ENCODE results near the gene RAB3A. TPM values are rescaled to one million over a fixed set of nuclear protein-coding genes. Genes with fewer than 3 reads are reported as not detected.

The RAB3A gene
- total and polyA plus RNA-seq, 9 of the 15 experiments (the other 6 are each of a cell fraction or from before 2014, with no cell fraction given), result 0.17 to 5.1 (median 0.90) TPM; not detected in 1

DNA sequence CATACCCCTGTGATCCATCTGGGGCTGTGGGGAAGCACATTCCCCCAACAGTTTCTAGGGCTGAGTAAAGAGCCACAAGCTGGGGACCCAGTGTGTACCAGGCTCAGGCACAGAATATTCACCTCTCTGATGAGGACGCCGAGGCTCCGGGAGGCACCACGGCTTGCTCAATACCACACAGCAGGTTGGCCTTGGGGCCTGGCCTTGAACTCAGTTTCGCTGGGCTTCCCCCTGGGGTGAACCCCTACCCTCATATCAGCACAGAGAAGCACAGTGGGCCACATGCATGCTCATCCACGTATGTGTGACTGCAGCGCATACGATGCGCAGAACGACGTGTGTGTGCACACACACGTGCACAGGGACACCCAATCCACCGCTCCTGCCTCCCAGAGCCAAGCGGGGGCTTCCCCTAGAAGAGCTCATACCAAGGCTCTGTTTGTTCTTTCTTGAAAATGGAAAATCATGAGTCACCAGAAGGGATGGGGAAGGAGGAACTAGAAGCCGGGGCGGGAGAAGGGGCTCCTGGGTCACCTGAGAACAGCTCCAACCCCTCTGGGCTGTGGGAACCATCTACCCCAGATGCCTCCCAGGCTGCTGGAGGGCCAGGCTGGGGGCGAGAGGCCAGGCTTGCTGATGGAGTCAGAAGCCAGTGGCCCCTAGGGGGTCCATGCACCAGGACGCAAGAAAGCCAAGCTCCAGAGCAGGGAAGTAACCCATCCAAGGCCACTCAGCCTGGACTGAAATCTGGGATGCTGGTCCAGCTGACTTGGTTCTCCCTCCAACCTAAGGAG lies 27.3 kb upstream of the RAB3A start (continued):
- TF ChIP-seq FOXK2 (conservative IDR thresholded peaks at IDR 0.05 in 1 of 2, IDR thresholded peaks at IDR 0.05 in 1 of 2; ENCODE audit: low read depth in 2 of 2) (no peak), POLR2AphosphoS2 (IDR thresholded peaks at IDR 0.05; ENCODE audit: low read length) (no peak), XRCC3 (IDR thresholded peaks at IDR 0.05) (no peak), SMARCB1 (IDR thresholded peaks at IDR 0.05; ENCODE audit: insufficient read length, low read depth) (no peak), DACH1 (IDR thresholded peaks at IDR 0.05; ENCODE audit: partially characterized antibody) (no peak), JUN (IDR thresholded peaks at IDR 0.05; ENCODE audit: borderline replicate concordance, low read depth, low read length) (no peak), JUN (CRISPR knock-in tag; IDR thresholded peaks at IDR 0.05; ENCODE audit: borderline replicate concordance) (0 out of 2 replicates have a peak, but pooled peaks have one; percentile 37), KAT7 (CRISPR knock-in tag; IDR thresholded peaks at IDR 0.05; ENCODE audit: borderline replicate concordance) (no peak), ZNF134 (CRISPR knock-in tag; conservative IDR thresholded peaks at IDR 0.05) (no peak), MECOM (CRISPR knock-in tag; IDR thresholded peaks at IDR 0.05) (no peak), SNRNP70 (optimal IDR thresholded peaks at IDR 0.05; ENCODE audit: low read depth, low read length) (no peak), IRF2 (CRISPR knock-in tag; IDR thresholded peaks at IDR 0.05) (no peak), GATAD2B (IDR thresholded peaks at IDR 0.05; ENCODE audit: borderline replicate concordance) (no peak), POLR2G (IDR thresholded peaks at IDR 0.05; ENCODE audit: low read depth, low read length) (no peak), CBX8 (IDR thresholded peaks at IDR 0.05; ENCODE audit: borderline replicate concordance, extremely low read depth, low read depth, low read length, poor library complexity, severe bottlenecking) (no peak), ELF4 (CRISPR knock-in tag; IDR thresholded peaks at IDR 0.05) (no peak), USF1 (CRISPR knock-in tag; IDR thresholded peaks at IDR 0.05) (peak; percentile 29; the same call in 1 of the 2 replicates), NR1H2 (CRISPR knock-in tag; IDR thresholded peaks at IDR 0.05) (no peak), ZNF589 (CRISPR knock-in tag; IDR thresholded peaks at IDR 0.05; ENCODE audit: low read depth) (no peak), BHLHE40 (IDR thresholded peaks at IDR 0.05; ENCODE audit: low read length) (peak; percentile 59; the same call in 1 of the 2 replicates)
- TF ChIP-seq, protein P1, sequence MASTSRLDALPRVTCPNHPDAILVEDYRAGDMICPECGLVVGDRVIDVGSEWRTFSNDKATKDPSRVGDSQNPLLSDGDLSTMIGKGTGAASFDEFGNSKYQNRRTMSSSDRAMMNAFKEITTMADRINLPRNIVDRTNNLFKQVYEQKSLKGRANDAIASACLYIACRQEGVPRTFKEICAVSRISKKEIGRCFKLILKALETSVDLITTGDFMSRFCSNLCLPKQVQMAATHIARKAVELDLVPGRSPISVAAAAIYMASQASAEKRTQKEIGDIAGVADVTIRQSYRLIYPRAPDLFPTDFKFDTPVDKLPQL (IDR thresholded peaks at IDR 0.05; ENCODE audit: extremely low read depth, insufficient read length), result no peak
- TF ChIP-seq, protein P2, sequence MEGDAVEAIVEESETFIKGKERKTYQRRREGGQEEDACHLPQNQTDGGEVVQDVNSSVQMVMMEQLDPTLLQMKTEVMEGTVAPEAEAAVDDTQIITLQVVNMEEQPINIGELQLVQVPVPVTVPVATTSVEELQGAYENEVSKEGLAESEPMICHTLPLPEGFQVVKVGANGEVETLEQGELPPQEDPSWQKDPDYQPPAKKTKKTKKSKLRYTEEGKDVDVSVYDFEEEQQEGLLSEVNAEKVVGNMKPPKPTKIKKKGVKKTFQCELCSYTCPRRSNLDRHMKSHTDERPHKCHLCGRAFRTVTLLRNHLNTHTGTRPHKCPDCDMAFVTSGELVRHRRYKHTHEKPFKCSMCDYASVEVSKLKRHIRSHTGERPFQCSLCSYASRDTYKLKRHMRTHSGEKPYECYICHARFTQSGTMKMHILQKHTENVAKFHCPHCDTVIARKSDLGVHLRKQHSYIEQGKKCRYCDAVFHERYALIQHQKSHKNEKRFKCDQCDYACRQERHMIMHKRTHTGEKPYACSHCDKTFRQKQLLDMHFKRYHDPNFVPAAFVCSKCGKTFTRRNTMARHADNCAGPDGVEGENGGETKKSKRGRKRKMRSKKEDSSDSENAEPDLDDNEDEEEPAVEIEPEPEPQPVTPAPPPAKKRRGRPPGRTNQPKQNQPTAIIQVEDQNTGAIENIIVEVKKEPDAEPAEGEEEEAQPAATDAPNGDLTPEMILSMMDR (IDR thresholded peaks at IDR 0.05 in 2 of 3, conservative IDR thresholded peaks at IDR 0.05 in 1 of 3; ENCODE audit: insufficient read depth in 2 of 3, low read depth in 1 of 3, low read length in 3 of 3), result no peak
- TF ChIP-seq, protein P3, sequence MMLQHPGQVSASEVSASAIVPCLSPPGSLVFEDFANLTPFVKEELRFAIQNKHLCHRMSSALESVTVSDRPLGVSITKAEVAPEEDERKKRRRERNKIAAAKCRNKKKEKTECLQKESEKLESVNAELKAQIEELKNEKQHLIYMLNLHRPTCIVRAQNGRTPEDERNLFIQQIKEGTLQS (IDR thresholded peaks at IDR 0.05), result peak; percentile 38
- TF ChIP-seq, protein P3 (CRISPR knock-in tag; conservative IDR thresholded peaks at IDR 0.05), result no peak
